GM21619 (cell line): Measurements from ENCODE around the gene SP140.
"Not testable (repeated sequence)": the region's sequence is repeated elsewhere in the genome, so short reads cannot be mapped to it uniquely, and the experiment has no call there.

Source experiments
- ATAC-seq: cut with Tn5 transposase; IDR thresholded peaks from one replicate; pipeline ENCODE4 v1.9.1; 2021; ENCODE audit not compliant: unreplicated experiment

Gene SP140

DNA sequence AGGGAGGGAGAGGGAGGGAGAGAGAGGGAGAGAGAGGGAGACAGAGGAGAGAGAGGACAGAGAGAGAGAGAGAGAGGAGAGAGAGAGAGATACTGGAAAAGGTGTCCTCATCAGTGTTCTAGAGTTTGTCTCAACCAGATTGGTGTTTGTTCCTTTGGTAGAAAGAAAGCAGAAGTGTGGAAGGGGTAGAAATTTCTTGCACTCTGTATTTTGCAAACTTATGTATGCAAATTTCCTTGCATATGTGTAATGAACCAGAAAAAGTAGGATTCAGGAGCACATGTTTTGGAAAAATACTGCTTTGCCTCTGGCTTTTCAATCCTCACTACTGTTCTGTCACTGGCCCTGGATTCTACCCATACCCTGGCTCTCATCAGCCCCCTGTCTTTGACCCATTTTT is 1.1 kb upstream of the SP140 start:
- ATAC-seq, result no peak

DNA sequence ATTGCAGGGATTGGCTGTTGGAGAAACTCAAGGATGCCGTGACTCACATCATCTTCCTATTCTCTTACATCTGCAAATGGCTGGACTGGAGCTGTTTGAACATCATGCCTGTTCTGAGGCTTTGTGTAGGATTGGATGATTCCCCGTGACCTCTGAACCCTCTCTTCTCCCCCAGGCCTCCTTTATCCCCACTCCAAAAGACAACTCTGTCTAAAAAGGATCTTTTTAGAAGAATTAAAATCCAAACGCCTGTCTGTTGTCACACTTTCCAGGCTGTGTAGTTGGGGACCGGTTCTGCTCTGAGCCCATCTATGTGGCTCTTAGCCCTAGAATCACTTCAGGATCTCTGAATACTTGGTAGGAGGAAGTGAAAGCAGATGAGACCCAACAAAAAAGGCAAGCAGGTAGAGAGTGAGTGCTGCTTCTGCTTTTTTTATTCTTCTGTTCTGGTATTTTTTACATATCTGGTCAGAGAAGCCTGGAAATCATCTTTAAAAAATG is 565 bp downstream of the SP140 start:
- peak; percentile 65 for ATAC-seq

DNA sequence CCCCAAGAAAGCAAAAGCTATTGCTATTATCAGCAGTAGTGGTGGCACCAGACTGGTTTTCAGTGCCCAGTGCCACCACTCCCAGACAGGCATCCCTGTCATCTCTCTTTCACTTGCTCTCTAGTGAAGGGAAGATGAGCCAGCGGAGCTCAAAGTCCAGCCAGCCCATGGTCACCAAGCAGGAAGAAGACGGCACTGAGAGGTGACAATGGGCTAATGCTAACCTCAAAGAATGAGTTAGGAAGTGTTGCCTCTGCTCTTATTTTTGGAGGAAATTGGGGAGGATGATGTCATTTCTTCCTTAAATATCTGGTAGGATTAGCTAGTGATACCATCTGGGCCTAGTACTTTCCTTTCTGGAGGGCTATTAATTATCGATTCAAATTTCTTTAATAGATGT is 1.7 kb downstream of the SP140 start:
- no peak for ATAC-seq

DNA sequence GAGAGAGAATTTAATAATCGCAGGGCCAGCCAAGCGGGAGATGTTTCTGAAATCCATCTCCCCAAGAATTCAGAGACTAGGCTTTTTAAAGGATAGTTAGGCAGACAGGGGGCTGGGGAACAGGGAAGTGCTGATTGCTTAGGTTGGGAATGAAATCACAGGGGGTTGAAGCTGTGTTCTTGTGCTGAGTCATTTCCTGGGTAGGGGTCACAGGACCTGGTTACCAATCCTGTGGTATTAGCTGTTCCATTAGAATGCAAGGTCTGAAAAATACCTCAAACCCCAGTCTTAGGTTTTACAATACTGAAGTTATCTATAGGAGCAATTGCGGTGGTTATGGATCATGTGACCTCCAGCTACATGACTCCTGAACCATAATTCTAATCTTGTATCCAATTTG is 4.6 kb downstream of the SP140 start:
- no peak for ATAC-seq

DNA sequence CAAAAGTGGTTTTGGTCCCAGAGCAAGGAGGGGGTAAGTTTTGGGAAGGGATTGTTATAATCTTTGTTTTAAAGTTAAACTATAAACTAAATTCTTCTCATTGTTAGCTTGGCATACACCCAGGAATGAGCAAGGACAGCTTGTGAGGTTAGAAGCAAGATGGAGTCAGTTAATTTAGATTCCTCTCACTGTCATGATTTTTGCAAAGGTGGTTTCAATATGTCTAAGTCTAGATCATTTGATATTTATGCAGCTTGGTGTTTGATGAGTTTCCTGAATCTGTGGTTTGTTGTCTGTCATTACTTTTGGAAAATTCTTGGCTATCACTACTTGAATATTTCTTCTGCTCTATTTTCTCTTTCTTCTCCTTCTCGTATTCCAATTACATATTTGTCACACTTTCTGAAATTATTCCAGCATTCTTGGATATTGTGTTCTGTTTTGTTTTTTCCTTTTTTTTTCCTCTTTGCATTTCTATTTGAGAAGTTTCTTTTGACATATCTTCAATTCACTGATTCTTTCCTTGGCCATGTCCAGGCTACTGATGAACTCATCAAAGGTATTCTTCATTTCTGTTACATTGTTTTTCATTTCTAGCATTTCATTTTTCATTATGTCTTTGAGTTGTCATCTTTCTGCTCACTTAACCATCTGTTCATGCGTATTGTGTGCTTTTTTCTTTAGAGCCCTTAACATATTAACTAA is 5.1 kb downstream of the SP140 start:
- ATAC-seq, result no peak

DNA sequence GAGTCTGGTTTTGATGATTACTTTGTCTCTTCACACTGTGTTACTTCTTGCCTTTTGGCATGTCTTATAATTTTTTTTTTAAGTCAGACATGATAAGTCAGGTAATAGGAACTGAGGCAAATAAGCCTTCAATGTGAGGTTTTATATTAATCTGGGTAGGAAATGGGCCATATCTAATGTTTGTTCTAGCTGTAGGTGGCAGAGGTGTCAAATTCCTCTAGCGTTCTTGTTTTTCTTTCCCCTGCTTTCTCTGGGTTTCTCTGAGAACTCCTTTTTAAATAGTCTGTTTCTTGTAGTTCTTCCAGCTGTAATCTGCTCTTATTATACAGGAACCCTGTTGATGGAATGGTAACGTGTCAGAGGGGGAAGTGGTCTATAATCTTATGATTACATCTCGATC is 5.7 kb downstream of the SP140 start:
- no peak for ATAC-seq

DNA sequence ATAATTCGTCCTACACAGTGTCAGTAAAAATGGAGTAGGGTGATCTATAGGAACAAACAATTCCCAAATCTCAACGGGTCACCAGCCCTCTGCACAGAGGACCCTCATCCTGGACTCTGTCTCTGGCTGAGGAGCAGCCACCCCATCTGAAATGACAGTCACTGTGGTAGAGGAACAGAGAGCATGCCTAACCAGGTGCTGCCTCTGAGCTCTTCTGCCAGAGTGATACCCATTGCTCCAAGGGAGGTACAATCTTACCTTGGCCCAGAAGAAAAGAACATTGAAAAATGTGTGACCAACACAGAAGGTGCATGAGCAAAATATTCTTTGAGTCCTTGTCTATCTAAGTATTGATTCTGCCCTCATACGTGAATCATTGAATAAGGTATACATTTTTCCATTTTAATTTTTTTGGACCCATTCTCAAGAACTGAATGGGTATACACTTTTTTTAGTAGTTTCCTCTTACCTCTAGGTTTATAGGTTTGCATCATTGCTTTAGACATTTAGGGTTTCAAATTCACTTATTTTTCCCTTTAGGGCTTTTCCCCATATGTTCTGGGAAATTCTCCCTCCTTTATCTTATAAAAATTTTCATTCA is 8.7 kb downstream of the SP140 start:
- ATAC-seq, result peak; percentile 60

DNA sequence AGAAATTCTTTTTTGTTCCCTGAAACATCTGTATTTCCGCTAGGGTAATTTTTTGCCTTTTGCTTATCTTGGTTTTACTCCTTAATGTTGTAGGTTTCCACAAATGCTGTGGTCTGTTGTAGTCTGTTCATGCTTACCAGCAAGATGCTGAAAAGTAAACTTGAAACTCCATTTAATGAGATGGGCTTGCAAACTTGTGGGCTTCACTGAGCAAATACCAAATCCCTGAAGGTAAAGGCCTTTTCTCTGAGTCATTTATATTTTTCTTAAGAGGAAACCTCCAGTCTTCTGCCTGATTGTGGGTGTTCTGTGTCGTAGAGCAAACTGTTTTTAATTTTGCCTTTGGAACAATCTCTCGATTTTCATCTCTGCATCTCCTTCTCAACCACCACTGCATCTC is 9.3 kb downstream of the SP140 start:
- peak; percentile 71 for ATAC-seq

DNA sequence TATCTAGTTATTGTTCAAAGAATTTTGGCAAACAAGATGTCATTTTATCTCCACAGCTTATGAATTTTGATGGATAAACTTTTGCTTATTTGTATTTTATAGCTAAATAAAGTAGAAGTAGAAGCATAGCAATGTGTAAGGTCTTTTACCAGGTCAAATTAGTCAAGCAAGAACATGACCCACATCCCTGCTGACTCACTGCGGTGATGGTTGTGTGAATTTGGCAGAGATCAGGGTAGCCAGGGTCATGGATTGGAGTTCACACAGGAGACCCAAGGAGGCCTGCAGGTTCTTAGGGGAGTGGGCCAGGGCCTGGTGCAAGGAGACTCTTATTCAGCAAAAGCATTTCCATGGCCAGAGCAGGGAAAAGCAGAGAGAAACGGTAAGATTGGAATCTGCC is 18.7 kb downstream of the SP140 start:
- no peak for ATAC-seq

DNA sequence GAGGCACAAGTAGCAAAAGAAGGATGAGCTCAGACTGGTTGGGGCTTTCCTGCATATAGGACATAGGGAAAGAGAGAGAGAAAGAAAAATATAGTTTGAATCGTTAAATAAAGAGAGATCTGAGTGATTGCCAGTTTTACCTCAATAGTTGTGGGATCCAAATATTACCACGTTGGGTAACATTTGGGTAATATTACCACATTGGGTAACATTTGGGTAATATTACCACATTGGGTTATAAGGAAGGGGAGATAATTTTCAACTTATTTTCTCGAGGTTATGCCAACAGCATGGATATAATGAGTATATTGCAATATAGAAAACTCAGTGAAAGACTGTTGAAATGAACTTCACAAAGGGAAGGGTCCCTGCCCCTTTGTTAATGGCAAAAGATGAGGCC is 20.7 kb downstream of the SP140 start:
- ATAC-seq, result no peak

DNA sequence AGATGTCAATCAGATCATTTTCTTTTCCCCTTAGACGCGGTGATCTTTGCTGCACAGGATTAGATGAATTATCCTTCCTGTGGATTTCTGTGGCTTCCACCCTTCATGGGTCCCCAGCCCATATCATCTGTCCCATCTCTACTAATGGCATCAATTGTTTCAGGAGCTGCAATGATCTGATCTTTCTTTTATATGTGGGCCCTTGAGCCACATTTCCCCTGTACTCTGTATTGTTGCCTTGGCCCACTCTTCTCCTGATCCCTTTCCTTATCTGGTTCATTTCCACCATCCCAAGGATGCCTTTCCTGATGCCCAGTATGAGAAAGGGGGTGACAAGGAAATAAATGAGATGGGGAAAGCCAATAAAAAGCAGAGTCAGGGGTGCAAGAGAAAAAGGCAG is 24.7 kb downstream of the SP140 start:
- no peak for ATAC-seq

DNA sequence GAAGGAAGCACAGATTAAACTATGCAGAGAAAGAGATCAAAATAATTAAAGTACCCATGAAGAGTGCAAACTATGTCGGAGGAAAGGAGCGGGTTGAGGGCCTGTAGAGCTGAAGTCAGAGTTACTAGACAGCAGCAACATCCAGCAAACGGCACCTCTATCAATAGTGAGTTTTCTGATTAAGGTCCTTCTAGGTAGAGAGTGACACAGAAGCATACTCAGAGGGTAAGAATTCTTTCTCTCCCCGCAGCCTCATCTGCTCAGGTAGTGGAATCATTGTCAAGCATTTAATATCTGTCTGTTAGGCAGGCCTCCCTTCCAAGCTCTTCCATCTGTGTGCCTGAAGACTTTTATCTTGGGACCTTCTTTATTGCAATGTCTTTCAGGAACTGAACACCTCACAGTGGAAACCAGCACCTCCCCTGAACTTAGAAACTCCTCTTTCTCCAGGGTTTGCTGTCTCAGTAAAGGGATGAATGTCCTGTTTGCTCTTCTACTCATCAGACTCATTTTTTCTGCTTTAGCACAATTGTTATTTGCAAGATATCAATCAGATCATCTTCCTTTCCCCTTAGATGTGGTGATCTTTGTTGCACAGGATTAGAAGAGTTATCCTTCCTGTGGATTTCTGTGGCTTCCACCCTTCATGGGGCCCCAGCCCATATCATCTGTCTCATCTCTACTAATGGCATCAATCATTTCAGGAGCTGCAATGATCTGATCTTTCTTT is 28.8 kb downstream of the SP140 start:
- no peak for ATAC-seq

DNA sequence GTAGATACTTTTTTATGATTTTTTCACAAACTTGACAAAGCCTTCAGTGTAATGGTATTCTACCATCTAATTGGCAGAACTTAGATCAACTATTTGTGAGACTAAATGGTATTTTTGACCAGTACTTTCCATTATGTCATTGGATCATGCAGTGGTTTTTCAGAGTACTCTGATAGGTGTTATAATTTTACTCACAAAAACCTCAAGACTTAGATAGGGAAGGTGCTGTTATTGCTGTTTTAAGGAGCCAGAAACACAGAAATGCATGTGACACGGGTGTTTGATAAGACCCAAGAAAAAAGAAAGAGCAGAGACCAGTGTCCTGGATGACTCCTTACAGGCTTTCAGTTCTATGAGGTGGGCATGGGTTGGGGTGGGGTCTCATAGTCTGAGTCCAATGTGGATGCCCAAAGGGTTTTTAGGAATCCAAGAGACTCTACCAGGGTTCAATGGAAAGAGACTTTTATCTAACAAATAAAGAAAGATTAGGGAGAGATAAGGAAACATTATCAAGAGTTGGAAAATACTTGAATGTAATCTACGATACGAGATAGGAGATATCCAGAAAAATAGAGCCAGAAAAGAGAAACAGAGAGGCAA is 31.3 kb downstream of the SP140 start:
- ATAC-seq, result no peak

DNA sequence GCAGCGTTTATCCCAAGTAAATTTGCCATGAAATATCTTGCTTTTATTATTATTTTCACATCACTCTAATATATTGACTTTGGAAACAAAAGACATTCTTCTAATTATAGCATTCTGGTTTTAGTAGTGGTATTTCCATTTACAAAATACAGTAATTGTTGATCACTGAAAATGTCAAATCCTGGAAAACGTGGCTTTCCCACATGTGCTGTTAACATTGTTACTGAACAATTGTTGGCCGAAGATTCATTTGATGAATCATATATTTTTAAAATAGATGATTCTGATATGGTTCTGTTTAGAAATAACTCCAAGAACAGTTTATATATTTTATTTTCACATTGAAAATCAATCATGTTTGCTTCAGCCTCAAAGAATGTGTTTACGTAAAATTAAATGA is 32.9 kb downstream of the SP140 start:
- ATAC-seq, result no peak

DNA sequence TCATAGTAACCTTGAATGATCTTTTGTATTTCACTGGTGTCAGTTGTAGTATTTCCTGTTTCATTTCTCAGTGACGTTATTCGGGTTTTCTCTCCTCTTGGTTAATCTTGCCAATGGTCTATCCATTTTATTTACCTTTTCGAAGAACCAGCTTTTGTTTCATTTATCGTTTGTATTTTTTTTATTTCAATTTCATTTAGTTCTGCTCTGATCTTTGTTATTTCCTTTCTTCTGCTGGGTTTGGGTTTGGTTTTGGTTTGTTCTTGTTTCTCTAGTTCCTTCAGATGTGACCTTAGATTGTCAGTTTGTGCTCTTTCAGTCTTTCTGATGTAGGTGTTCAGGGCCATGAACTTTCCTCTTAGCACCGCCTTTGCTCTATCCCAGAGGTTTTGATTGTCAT is 36.7 kb downstream of the SP140 start:
- ATAC-seq, result no peak

DNA sequence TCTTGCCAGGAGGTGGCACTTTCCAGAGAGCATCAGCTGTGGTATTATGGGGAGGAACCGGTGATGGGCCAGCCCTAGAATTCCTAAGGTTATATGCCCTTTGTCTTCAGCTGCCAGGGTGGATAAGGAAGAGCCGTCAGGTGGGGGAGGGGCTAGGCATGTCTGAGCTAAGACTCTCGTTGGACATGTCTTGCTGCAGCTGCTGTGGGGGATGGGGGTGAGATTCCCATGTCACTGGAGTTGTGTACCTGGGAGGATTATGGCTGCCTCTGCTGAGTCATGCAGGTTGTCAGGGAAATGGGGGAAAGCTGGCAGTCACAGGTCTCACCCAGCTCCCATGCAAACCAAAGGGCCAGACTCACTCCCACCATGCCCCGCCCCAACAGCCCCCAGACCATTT is 39.4 kb downstream of the SP140 start:
- ATAC-seq, result not testable (repeated sequence)

DNA sequence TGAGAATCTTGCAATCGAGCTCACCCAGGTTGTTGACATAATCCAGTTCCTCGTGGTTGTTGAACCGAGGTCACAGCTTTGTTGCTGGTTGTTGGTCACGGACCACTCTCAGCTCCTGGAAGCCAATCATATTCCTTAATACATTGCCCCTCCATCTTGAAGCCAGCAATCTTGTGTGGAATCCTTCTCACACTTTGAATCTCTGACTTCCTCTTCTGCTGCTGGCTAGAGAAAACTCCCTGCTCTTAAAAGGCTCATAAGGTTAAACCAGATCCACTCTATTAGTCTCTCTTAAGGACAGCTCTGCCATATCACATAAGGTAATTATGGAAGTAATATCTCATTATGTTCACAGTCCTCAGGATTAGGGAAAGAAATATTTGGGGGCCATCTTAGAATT is 41.1 kb downstream of the SP140 start:
- no peak for ATAC-seq

DNA sequence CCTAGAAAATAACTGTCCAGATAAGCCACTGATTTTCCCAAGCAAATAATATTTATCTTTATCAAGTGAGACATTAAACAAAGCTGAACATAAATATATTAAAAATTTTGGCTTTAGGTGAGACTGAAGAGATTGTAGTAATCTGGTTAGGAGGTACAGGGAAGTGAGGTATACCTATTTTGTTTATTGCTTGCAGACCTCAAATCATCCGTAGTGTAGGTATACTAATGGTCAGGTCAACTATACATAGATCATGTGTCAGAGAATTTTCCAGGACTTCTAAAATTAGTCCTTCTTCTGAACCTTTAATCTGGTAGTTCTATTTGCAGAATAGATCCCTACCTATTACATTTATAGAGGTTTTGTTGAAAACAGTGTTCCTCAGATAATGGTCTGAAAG is 41.5 kb downstream of the SP140 start:
- peak; percentile 9 for ATAC-seq

DNA sequence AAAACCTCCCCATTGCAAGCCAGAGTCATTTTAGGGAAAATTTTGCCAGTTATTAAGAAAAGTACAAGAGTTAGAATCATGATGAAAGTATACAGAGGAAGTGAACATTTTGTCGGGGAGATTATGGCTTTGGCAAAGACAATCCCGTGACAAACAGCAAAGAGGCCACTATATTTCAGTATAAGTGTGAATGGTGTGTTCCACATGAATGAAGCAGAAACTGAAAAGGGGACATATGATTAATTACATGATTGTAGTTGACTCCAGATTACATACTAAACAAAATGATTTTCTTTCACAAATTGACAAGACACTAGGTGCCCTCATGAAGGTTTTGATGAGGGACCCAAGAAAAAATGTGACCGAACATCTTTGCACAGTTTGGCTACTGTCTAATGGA is 42.0 kb downstream of the SP140 start:
- ATAC-seq, result peak; percentile 61

DNA sequence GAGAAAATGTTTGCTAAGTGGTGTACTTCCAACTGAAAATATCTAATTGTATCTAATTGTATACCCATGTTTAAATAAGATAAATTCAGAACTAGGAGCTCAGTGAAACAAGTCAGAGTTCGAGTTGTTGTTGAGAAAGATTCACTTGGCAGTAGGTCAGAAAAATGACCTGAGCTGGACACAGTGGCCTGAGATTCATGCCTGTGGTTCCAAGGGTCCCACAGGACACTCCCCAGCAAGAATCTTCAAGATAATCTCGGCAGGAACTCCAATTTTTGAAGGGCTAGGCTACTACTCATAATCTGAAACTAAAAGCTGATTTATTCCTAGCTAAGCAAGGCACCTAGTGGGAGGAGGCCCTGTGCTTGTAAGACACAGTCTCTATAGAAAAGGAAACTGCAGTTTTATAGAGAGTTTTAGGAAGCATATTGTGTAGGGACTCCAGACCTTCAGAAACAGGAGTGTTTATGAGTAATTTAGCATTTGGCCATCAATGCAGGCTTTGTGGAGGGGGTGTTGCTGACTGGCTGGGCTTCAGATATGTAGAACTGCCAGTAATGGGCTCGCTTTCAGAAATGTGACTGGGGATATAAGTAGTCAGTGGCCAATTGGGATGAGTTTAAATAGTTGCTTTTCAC is 43.2 kb downstream of the SP140 start:
- ATAC-seq, result peak; percentile 63

DNA sequence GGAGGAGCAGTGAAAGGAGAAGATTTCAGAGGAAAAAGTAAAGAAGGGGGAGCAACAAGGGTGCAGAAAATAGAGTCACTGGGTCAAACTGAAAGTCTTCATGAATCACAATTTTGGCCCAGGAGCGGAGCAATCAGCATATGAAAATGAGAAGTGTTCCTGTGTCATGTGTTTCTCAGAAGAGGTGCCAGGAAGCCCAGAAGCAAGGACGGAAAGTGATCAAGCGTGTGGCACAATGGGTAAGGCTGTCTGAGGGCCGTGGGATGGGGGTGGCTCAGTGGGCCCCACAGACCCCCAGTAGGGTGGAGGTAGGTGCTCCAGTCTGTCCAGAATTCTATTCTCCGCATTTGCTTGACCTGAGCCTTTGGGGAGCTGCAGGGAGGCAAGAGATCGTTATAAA is 44.2 kb downstream of the SP140 start:
- no peak for ATAC-seq
